Activated CD8-positive, alpha-beta memory T cell treated with anti-CD3 and anti-CD28 coated beads, Interleukin-2, amount 10 ng/mL, durations not matched to agents 7 days and 5 days (primary cell): ENCODE data around the gene ZDHHC24. TPM values are rescaled to one million over a fixed set of nuclear protein-coding genes. Genes with fewer than 3 reads are reported as not detected.

ENCODE experiments used
- ATAC-seq: fragments of 150-1000 bp; cut with Tn5 transposase; one replicate; pipeline ENCODE4 v1.10.0; 2021; ENCODE audit warnings: moderate library complexity
- CTCF ChIA-PET: fragments of 350-600 bp; sonication (Branson Sonifier 250); formaldehyde crosslinking; loops from one replicate; lab custom pipeline; 2021; ENCODE audit warnings: antibody characterized with exemption; lab: Charles Lee
- DNase-seq: peaks from one replicate; pipeline ENCODE4 v3.0.0-alpha.2; 2020
- H3K27ac Mint-ChIP-seq: one replicate; pipeline ENCODE4 v1.8.0; 2021; ENCODE audit warnings: mild to moderate bottlenecking, mixed read lengths
- H3K27me3 Mint-ChIP-seq: one replicate; pipeline ENCODE4 v1.8.0; 2021; ENCODE audit warnings: mixed read lengths
- H3K36me3 Mint-ChIP-seq: one replicate; pipeline ENCODE4 v1.8.0; 2021; ENCODE audit warnings: mild to moderate bottlenecking, mixed read lengths
- H3K4me1 Mint-ChIP-seq: one replicate; pipeline ENCODE4 v1.8.0; 2021; ENCODE audit warnings: mixed read lengths
- H3K4me3 Mint-ChIP-seq: one replicate; pipeline ENCODE4 v1.8.0; 2021; ENCODE audit warnings: mild to moderate bottlenecking, moderate library complexity, mixed read lengths
- H3K9me3 Mint-ChIP-seq: one replicate; pipeline ENCODE4 v1.8.0; 2022; ENCODE audit warnings: low read depth, mixed read lengths
- total RNA-seq, 2 experiments: library from RNA; stranded (reverse); gene quantifications; one replicate each; pipeline ENCODE4 v1.2.3, GENCODE V29; 2021

ZDHHC24 gene
- total RNA-seq, 2 experiments from 2014 or later = 18.7 to 19.8 TPM

- Mint-ChIP-seq H3K27me3 (peaks cover 18% of the 10 kb centered on the region), H3K9me3 (no peaks in the 10 kb centered on the region), H3K4me1 (peaks cover 2% of the 10 kb centered on the region), H3K36me3 (no peaks in the 10 kb centered on the region), H3K4me3 (no peak overlapping the region), H3K27ac (no peak overlapping the region)
- DNase-seq (no peak), ATAC-seq (no peak)
- CTCF ChIA-PET = interaction anchor here (0.7 kb wide), 1 partner anchor 9 kb away, joined by 3 read pairs; no protein-coding TSS in a partner anchor
These were observed 17.2 kb upstream of the ZDHHC24 start for GRCh38 chr11:66562907-66563583.

DNA sequence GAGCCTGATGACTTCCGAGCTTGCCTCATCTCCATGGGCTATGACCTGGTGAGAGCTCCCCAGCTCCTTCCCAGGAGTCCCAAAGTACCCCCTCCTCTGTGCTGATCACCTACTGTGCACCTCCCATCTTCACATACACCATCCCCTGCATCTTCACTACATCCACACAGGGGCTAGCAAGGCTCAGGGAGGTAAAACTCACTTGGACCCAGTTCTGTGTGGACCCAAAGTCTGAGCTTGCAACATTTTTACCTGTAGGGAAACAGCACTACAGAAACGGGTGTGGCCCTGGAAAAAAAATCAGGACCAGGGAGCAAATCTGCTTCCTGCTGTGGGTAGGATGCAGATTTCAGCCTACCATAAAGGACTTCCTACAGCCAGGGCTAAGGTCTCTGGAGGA, 16.4 kb upstream of the ZDHHC24 start:
- DNase-seq (no peak), ATAC-seq (no peak)
- CTCF ChIA-PET = interaction anchor here (1.1 kb wide), 1 partner anchor 116 kb away, joined by 5 read pairs; the partner anchor contains the start of gene RBM4B
- Mint-ChIP-seq H3K4me3 (no peak overlapping the region), H3K4me1 (peaks cover 2% of the 10 kb centered on the region), H3K27ac (no peak overlapping the region), H3K9me3 (no peaks in the 10 kb centered on the region), H3K27me3 (peaks cover 20% of the 10 kb centered on the region), H3K36me3 (no peaks in the 10 kb centered on the region)

- Mint-ChIP-seq H3K27ac (no peak overlapping the region), H3K4me1 (no peaks in the 10 kb centered on the region), H3K27me3 (peaks cover 19% of the 10 kb centered on the region), H3K36me3 (no peaks in the 10 kb centered on the region), H3K9me3 (no peaks in the 10 kb centered on the region), H3K4me3 (no peak overlapping the region)
- DNase-seq = no peak
- CTCF ChIA-PET = interaction anchor here (0.6 to 1.1 kb wide), 2 partner anchors 116 to 525 kb away, joined by 3 to 5 read pairs; partner anchors contain the start of gene RBM4B
- ATAC-seq = no peak
These were observed 16.1 kb upstream of the ZDHHC24 start for GRCh38 chr11:66561975-66562248.

- H3K9me3 Mint-ChIP-seq = no peaks in the 10 kb centered on the region
- no peak for ATAC-seq
- H3K27ac Mint-ChIP-seq = no peak overlapping the region
- no peaks in the 10 kb centered on the region for H3K36me3 Mint-ChIP-seq
- no peaks in the 10 kb centered on the region for H3K4me1 Mint-ChIP-seq
- DNase-seq = no peak
- CTCF ChIA-PET = interaction anchor here (0.6 to 1.1 kb wide), 3 partner anchors 116 to 524 kb away, joined by 3 to 5 read pairs (median 5); partner anchors contain the start of gene RBM4B
- no peak overlapping the region for H3K4me3 Mint-ChIP-seq
- peaks cover 19% of the 10 kb centered on the region for H3K27me3 Mint-ChIP-seq
These were observed 15.5 kb upstream of the ZDHHC24 start for GRCh38 chr11:66561178-66561974.

- Mint-ChIP-seq H3K27me3 (peaks cover 19% of the 10 kb centered on the region), H3K27ac (no peak overlapping the region), H3K4me3 (no peak overlapping the region), H3K9me3 (no peaks in the 10 kb centered on the region), H3K36me3 (no peaks in the 10 kb centered on the region), H3K4me1 (no peaks in the 10 kb centered on the region)
- DNase-seq = no peak
- CTCF ChIA-PET = interaction anchor here (0.6 to 1.7 kb wide), 3 partner anchors 19 to 119 kb away, joined by 3 to 9 read pairs (median 5); partner anchors contain the start of gene RBM4B
- ATAC-seq = no peak
These were observed 14.2 kb upstream of the ZDHHC24 start for GRCh38 chr11:66559866-66560676.

GRCh38 chr11:66559142-66559865, 13.5 kb upstream of the ZDHHC24 start:
- Mint-ChIP-seq H3K27ac (no peak overlapping the region), H3K36me3 (no peaks in the 10 kb centered on the region), H3K4me1 (no peaks in the 10 kb centered on the region), H3K9me3 (no peaks in the 10 kb centered on the region), H3K27me3 (peaks cover 19% of the 10 kb centered on the region), H3K4me3 (no peak overlapping the region)
- DNase-seq (peak; percentile 46), ATAC-seq (peak; percentile 72)
- CTCF ChIA-PET = interaction anchor here (0.6 to 1.7 kb wide), 2 partner anchors 20 to 120 kb away, joined by 3 to 9 read pairs; no protein-coding TSS in a partner anchor

DNA sequence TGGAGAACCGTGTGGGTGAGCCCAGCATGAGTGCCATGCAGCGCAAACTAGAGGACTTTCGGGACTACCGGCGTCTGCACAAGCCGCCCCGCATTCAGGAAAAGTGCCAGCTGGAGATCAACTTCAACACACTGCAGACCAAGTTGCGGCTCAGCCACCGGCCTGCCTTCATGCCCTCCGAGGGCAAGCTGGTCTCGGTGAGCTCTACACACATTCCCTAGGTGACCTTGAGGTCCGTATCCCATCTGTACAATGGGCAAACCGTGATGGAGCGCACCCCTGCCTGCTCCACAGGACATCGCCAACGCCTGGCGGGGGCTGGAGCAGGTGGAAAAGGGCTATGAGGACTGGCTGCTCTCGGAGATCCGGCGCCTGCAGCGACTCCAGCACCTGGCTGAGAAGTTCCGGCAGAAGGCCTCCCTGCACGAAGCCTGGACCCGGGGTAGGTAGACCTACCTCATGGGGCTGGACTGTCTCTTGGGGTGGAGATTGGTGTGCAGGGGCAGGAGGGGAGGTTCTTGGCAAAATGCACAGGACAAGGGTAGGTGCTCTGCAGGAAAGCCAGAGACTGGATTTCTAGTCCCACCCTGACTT, 12.0 kb upstream of the ZDHHC24 start:
- no peaks in the 10 kb centered on the region for H3K36me3 Mint-ChIP-seq
- no peaks in the 10 kb centered on the region for H3K9me3 Mint-ChIP-seq
- H3K4me3 Mint-ChIP-seq = no peak overlapping the region
- H3K27me3 Mint-ChIP-seq = peaks cover 19% of the 10 kb centered on the region
- H3K27ac Mint-ChIP-seq = no peak overlapping the region
- ATAC-seq (no peak), DNase-seq (no peak)
- CTCF ChIA-PET = no interaction called here
- no peaks in the 10 kb centered on the region for H3K4me1 Mint-ChIP-seq

- H3K4me3 Mint-ChIP-seq = no peak overlapping the region
- H3K4me1 Mint-ChIP-seq = no peaks in the 10 kb centered on the region
- no peaks in the 10 kb centered on the region for H3K36me3 Mint-ChIP-seq
- DNase-seq (no peak), ATAC-seq (no peak)
- CTCF ChIA-PET = no interaction called here
- peaks cover 19% of the 10 kb centered on the region for H3K27me3 Mint-ChIP-seq
- H3K9me3 Mint-ChIP-seq = no peaks in the 10 kb centered on the region
- no peak overlapping the region for H3K27ac Mint-ChIP-seq
These were observed 10.2 kb upstream of the ZDHHC24 start for GRCh38 chr11:66556086-66556485.

DNA sequence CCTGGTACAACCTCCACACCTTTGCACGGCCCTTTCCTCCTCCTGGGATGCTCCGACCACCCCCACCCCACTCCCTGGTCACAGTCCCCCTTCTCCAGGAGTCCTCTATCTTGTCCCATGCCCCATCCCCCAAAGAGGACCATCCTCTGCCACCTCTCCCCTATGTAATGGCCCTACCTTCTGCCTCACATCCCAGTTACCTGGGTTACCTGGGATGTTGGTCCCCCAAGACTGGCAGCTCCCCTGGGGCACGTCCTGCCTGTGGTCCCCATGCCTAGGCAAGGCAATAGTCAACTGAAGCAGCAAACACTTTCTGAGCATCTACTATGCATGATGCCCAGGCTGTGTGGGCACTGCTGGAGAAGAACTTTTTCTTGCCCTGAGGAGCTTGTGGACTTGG, 9.6 kb upstream of the ZDHHC24 start:
- DNase-seq = no peak
- CTCF ChIA-PET = interaction anchor here (1.8 kb wide), 1 partner anchor 12 kb away, joined by 4 read pairs; no protein-coding TSS in a partner anchor
- no peak overlapping the region for H3K27ac Mint-ChIP-seq
- no peaks in the 10 kb centered on the region for H3K4me1 Mint-ChIP-seq
- no peaks in the 10 kb centered on the region for H3K9me3 Mint-ChIP-seq
- H3K27me3 Mint-ChIP-seq = peaks cover 19% of the 10 kb centered on the region
- ATAC-seq = no peak
- no peaks in the 10 kb centered on the region for H3K36me3 Mint-ChIP-seq
- H3K4me3 Mint-ChIP-seq = no peak overlapping the region

GRCh38 chr11:66554602-66555001, 8.8 kb upstream of the ZDHHC24 start:
- Mint-ChIP-seq H3K27ac (no peak overlapping the region), H3K9me3 (no peaks in the 10 kb centered on the region), H3K27me3 (peaks cover 22% of the 10 kb centered on the region), H3K4me1 (no peaks in the 10 kb centered on the region), H3K4me3 (no peak overlapping the region), H3K36me3 (no peaks in the 10 kb centered on the region)
- ATAC-seq (no peak), DNase-seq (no peak)
- CTCF ChIA-PET = interaction anchor here (0.9 to 1.8 kb wide), 2 partner anchors 9 to 11 kb away, joined by 3 to 4 read pairs; no protein-coding TSS in a partner anchor

GRCh38 chr11:66550887-66551286, 5.0 kb upstream of the ZDHHC24 start:
- CTCF ChIA-PET = no interaction called here
- peaks cover 11% of the 10 kb centered on the region for H3K27me3 Mint-ChIP-seq

DNA sequence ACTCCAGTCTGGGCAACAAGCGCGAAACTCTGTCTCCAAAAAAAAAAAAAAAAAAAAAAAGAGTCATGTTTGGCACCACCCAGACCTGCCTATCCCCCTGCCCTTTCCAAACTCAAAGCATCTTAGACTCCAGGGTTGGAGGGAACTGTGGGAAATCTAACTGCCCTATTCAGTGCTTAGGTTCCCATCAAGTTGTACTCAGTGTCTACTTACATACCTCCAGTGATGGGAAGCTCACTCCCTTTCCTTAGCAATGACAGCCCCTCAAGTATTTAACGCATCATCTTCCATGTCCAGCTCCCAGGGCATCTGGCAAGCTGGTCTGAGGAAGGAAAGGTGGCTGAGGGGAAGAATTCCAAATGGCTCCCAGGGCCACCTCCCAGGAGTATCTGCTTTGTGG, 3.8 kb upstream of the ZDHHC24 start:
- CTCF ChIA-PET = no interaction called here
- peaks cover 7% of the 10 kb centered on the region for H3K4me1 Mint-ChIP-seq

More at GRCh38 chr11:66550887-66551286, 5.0 kb upstream of the ZDHHC24 start:
- H3K27ac Mint-ChIP-seq = no peak overlapping the region
- no peaks in the 10 kb centered on the region for H3K36me3 Mint-ChIP-seq
- no peak for ATAC-seq
- H3K4me1 Mint-ChIP-seq = peaks cover 3% of the 10 kb centered on the region
- H3K4me3 Mint-ChIP-seq = no peak overlapping the region
- H3K9me3 Mint-ChIP-seq = no peaks in the 10 kb centered on the region
- DNase-seq = no peak

More for the DNA sequence above, 3.8 kb upstream of the ZDHHC24 start:
- Mint-ChIP-seq H3K27me3 (peaks cover 11% of the 10 kb centered on the region), H3K36me3 (no peaks in the 10 kb centered on the region), H3K9me3 (no peaks in the 10 kb centered on the region), H3K27ac (no peak overlapping the region), H3K4me3 (no peak overlapping the region)
- no peak for DNase-seq
- ATAC-seq = no peak
